ENCODE data around the gene SNX18. TPM values are rescaled to one million over a fixed set of nuclear protein-coding genes. Genes with fewer than 3 reads are reported as not detected.
"Not testable (repeated sequence)": the region's sequence is repeated elsewhere in the genome, so short reads cannot be mapped to it uniquely, and the experiment has no call there.

The SNX18 gene
- total and polyA plus RNA-seq, 2 of the 8 experiments (the other 6 are each of a cell fraction or from before 2014, with no cell fraction given) = 5.8 to 17.7 TPM

DNA sequence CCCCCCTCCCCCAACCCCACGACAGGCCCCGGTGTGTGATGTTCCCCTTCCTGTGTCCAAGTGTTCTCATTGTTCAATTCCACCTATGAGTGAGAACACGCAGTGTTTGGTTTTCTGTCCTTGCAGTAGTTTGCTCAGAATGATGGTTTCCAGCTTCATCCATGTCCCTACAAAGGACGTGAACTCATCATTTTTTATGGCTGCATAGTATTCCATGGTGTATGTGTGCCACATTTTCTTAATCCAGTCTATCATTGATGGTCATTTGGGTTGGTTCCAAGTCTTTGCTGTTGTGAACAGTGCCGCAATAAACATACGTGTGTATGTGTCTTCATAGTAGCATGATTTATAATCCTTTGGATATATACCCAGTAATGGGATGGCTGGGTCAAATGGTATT, 18.8 kb downstream of the SNX18 start:
- H3K9me3 ChIP-seq (ENCODE audit: insufficient read depth in 2 of 2, low read depth in 1 of 2, low read length in 1 of 2); H3K36me3 ChIP-seq (ENCODE audit: control insufficient read depth in 2 of 4, insufficient read depth in 4 of 4, low read length in 3 of 4); H4K91ac ChIP-seq (replicated peaks; ENCODE audit: insufficient read length, low read length); H2AFZ ChIP-seq (ENCODE audit: low read length); H3K4me3 ChIP-seq (ENCODE audit: extremely low read depth in 1 of 4, insufficient read depth in 2 of 4, low read depth in 3 of 4, low read length in 4 of 4); H3K56ac ChIP-seq (replicated peaks; ENCODE audit: insufficient read length, low read depth, low read length); H4K5ac ChIP-seq (ENCODE audit: insufficient read length, low read depth, low read length); H2BK20ac ChIP-seq (ENCODE audit: low read length); H4K8ac ChIP-seq (ENCODE audit: extremely low read depth, insufficient read depth, low read length); H2BK15ac ChIP-seq (ENCODE audit: low read length); H3K23ac ChIP-seq (ENCODE audit: insufficient read length); H4K20me1 ChIP-seq (replicated peaks in 1 of 2; ENCODE audit: control insufficient read depth in 1 of 2, insufficient read depth in 2 of 2, low read length in 2 of 2); H3K79me1 ChIP-seq (ENCODE audit: low read depth, low read length); H3K9ac ChIP-seq (replicated peaks in 1 of 4; ENCODE audit: extremely low read depth in 1 of 4, low read depth in 3 of 4, low read length in 3 of 4); H2BK5ac ChIP-seq (ENCODE audit: low read depth, low read length); H3K14ac ChIP-seq (ENCODE audit: insufficient read length); H3K4me2 ChIP-seq (ENCODE audit: insufficient read depth in 1 of 2, low read depth in 2 of 2, low read length in 2 of 2); H2AK5ac ChIP-seq (ENCODE audit: low read depth, low read length); H2BK120ac ChIP-seq (replicated peaks; ENCODE audit: low read depth, low read length); POLR2A ChIA-PET (ENCODE audit: partially characterized antibody); H3K23me2 ChIP-seq (ENCODE audit: low read depth, low read length); FAIRE-seq; DNase-seq (ENCODE audit: low read depth in 1 of 2, low spot score in 2 of 2); H3K18ac ChIP-seq (ENCODE audit: extremely low read depth, low read length); H3K4me1 ChIP-seq (replicated peaks in 1 of 4; ENCODE audit: control insufficient read depth in 3 of 4, insufficient read depth in 4 of 4, low read length in 3 of 4); H2BK12ac ChIP-seq (ENCODE audit: low read depth, low read length); H3K27ac ChIP-seq (ENCODE audit: low read depth, low read length); H3K4ac ChIP-seq (replicated peaks; ENCODE audit: insufficient read length, low read depth, low read length); H3K27me3 ChIP-seq (replicated peaks in 1 of 4; ENCODE audit: control insufficient read depth in 3 of 4, extremely low read depth in 1 of 4, insufficient read depth in 3 of 4, low read length in 3 of 4): not testable (repeated sequence)
- WGBS, 2 experiments (ENCODE audit: extremely low coverage in 1 of 2, insufficient coverage in 1 of 2, insufficient read length in 1 of 2, insufficient replicate concordance in 2 of 2, low coverage in 1 of 2, low lambda C conversion rate in 2 of 2, missing lambda C conversion rate in 1 of 2) = 98% methylated on average over 5 of the region's 6 CpGs; no CpG with 5 or more reads in 1 of the 2 experiments
- peaks cover 0 to 34% of the 10 kb centered on the region in 2 experiments; a peak in 3 of 4 replicates for H3K79me2 ChIP-seq (ENCODE audit: control insufficient read depth in 1 of 2, insufficient read depth in 2 of 2, low read length in 2 of 2)
- CTCF ChIA-PET (ENCODE audit: partially characterized antibody) = interaction anchor here (0.9 to 1.3 kb wide), 2 partner anchors 20 to 112 kb away, joined by 4 to 5 read pairs; no protein-coding TSS in a partner anchor

DNA sequence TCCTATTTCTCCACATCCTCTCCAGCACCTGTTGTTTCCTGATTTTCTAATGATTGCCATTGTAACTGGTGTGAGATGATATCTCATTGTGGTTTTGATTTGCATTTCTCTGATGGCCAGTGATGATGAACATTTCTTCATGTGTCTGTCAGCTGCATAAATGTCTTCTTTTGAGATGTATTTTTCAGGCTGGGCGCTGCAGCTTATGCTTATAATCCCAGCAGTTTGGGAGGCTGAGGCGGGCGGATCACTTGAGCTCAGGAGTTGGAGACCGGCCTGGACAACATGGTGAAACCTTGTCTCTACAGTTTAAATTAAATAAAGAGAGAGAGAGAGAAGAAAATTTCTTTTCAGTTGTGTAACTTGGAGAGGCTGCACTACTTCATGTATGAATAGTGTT, 19.3 kb downstream of the SNX18 start:
- peaks cover 0 to 33% of the 10 kb centered on the region in 2 experiments; a peak in 3 of 4 replicates for H3K79me2 ChIP-seq (ENCODE audit: control insufficient read depth in 1 of 2, insufficient read depth in 2 of 2, low read length in 2 of 2)
- H3K14ac ChIP-seq (ENCODE audit: insufficient read length); H3K4me3 ChIP-seq (ENCODE audit: extremely low read depth in 1 of 4, insufficient read depth in 2 of 4, low read depth in 3 of 4, low read length in 4 of 4); H3K27me3 ChIP-seq (replicated peaks in 1 of 4; ENCODE audit: control insufficient read depth in 3 of 4, extremely low read depth in 1 of 4, insufficient read depth in 3 of 4, low read length in 3 of 4); H3K4me1 ChIP-seq (replicated peaks in 1 of 4; ENCODE audit: control insufficient read depth in 3 of 4, insufficient read depth in 4 of 4, low read length in 3 of 4); H3K79me1 ChIP-seq (ENCODE audit: low read depth, low read length); H3K9ac ChIP-seq (replicated peaks in 1 of 4; ENCODE audit: extremely low read depth in 1 of 4, low read depth in 3 of 4, low read length in 3 of 4); H4K8ac ChIP-seq (ENCODE audit: extremely low read depth, insufficient read depth, low read length); POLR2A ChIA-PET (ENCODE audit: partially characterized antibody); H2AFZ ChIP-seq (ENCODE audit: low read length); H2BK15ac ChIP-seq (ENCODE audit: low read length); H3K36me3 ChIP-seq (ENCODE audit: control insufficient read depth in 2 of 4, insufficient read depth in 4 of 4, low read length in 3 of 4); H2BK5ac ChIP-seq (ENCODE audit: low read depth, low read length); H3K4ac ChIP-seq (replicated peaks; ENCODE audit: insufficient read length, low read depth, low read length); H3K4me2 ChIP-seq (ENCODE audit: insufficient read depth in 1 of 2, low read depth in 2 of 2, low read length in 2 of 2); H3K56ac ChIP-seq (replicated peaks; ENCODE audit: insufficient read length, low read depth, low read length); H3K27ac ChIP-seq (ENCODE audit: low read depth, low read length); H3K18ac ChIP-seq (ENCODE audit: extremely low read depth, low read length); H2BK20ac ChIP-seq (ENCODE audit: low read length); H3K23ac ChIP-seq (ENCODE audit: insufficient read length); DNase-seq (ENCODE audit: low read depth in 1 of 2, low spot score in 2 of 2); H4K20me1 ChIP-seq (replicated peaks in 1 of 2; ENCODE audit: control insufficient read depth in 1 of 2, insufficient read depth in 2 of 2, low read length in 2 of 2); H3K9me3 ChIP-seq (ENCODE audit: insufficient read depth in 2 of 2, low read depth in 1 of 2, low read length in 1 of 2); H2BK120ac ChIP-seq (replicated peaks; ENCODE audit: low read depth, low read length); H4K91ac ChIP-seq (replicated peaks; ENCODE audit: insufficient read length, low read length); H4K5ac ChIP-seq (ENCODE audit: insufficient read length, low read depth, low read length); H3K23me2 ChIP-seq (ENCODE audit: low read depth, low read length); H2BK12ac ChIP-seq (ENCODE audit: low read depth, low read length); FAIRE-seq; H2AK5ac ChIP-seq (ENCODE audit: low read depth, low read length): not testable (repeated sequence)
- 76% methylated on average over 4 of the region's 4 CpGs; no CpG with 5 or more reads in 1 of the 2 experiments for WGBS, 2 experiments (ENCODE audit: extremely low coverage in 1 of 2, insufficient coverage in 1 of 2, insufficient read length in 1 of 2, insufficient replicate concordance in 2 of 2, low coverage in 1 of 2, low lambda C conversion rate in 2 of 2, missing lambda C conversion rate in 1 of 2)
- CTCF ChIA-PET (ENCODE audit: partially characterized antibody) = interaction anchor here (1.1 to 1.6 kb wide), 3 partner anchors 26 to 207 kb away, joined by 3 to 4 read pairs (median 3); no protein-coding TSS in a partner anchor

Measured in H1 (cell line).